Fibroblast of mammary gland (primary cell): ENCODE data around the gene KCNA5.

ENCODE experiments used
- DNase-seq: peaks from one replicate; pipeline ENCODE4 v3.0.0-alpha.2; 2010; ENCODE audit warnings: low read depth
- H3K4me3 ChIP-seq: 2 replicates; pipeline ENCODE4 v1.5.1; 2011; ENCODE audit warnings: low read depth, mild to moderate bottlenecking, low read length, moderate library complexity; ENCODE audit not compliant: control insufficient read depth
- TF ChIP-seq, protein P1 (sequence below): conservative IDR thresholded peaks from 2 replicates; pipeline ENCODE4 v1.5.1; 2011; ENCODE audit warnings: low read depth, low read length, inconsistent platforms; ENCODE audit not compliant: control insufficient read depth, insufficient read depth

KCNA5 gene

DNA sequence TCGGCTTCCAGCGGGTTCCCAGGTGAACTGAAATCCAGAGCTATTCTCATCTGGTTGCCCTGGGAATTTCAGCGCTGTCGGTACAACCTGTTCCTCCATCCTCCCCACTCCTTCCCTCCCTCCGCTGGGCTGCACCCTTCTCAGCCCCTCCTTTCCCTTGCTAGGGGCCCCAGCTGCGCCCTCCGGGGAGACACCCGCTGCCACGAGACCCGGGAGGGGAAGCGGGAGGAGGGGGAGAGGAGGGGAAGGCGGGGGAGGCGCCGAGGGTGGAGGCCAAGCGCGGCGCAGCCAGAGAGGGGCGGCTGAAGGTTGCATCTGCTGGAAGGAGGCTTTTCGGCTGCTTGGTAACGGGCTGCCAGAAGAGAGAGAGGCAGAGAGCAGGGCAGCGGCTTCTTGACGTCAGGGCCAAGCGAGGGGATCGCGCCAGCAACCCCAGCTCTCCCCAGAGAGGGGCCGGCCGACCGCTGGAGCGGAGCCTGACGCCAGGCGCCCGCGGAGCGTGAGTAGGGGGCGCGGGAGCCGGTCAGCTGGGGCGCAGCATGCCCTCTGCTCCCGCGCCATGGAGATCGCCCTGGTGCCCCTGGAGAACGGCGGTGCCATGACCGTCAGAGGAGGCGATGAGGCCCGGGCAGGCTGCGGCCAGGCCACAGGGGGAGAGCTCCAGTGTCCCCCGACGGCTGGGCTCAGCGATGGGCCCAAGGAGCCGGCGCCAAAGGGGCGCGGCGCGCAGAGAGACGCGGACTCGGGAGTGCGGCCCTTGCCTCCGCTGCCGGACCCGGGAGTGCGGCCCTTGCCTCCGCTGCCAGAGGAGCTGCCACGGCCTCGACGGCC lies at the start of gene KCNA5:
KCNA5 (plus strand) TSS at position 291 of the 831 bp plus-strand sequence; CDS start at position 560, 269 bp downstream.
- DNase-seq, result no peak
- H3K4me3 ChIP-seq, result no peak within 1 kb of the TSS
- TF ChIP-seq, protein P1, sequence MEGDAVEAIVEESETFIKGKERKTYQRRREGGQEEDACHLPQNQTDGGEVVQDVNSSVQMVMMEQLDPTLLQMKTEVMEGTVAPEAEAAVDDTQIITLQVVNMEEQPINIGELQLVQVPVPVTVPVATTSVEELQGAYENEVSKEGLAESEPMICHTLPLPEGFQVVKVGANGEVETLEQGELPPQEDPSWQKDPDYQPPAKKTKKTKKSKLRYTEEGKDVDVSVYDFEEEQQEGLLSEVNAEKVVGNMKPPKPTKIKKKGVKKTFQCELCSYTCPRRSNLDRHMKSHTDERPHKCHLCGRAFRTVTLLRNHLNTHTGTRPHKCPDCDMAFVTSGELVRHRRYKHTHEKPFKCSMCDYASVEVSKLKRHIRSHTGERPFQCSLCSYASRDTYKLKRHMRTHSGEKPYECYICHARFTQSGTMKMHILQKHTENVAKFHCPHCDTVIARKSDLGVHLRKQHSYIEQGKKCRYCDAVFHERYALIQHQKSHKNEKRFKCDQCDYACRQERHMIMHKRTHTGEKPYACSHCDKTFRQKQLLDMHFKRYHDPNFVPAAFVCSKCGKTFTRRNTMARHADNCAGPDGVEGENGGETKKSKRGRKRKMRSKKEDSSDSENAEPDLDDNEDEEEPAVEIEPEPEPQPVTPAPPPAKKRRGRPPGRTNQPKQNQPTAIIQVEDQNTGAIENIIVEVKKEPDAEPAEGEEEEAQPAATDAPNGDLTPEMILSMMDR, result no peak

GRCh38 chr12:4994622-4995021 lies 49.1 kb upstream of the KCNA5 start:
- no peak for DNase-seq
- H3K4me3 ChIP-seq, result no peak overlapping the region
- TF ChIP-seq, protein P1, result no peak

DNA sequence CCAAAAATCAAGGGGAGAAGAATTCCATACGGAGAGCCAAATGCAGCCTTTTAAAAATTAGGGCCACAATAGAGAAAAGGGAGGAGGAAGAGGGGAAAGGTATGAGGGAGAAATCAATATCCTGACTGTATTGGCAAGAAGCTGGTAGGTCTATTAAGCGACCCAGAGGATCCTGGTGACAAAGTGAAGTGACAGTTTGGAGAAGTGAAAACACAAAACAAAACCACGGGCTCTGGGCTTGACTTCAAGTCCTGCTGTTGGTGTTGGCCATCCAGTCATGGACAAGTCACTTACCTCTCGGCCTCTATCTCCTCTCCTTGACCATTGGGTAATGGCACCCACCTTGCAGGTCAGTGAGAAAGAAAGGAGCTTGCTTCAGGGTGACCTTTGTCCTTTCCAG lies 47.0 kb upstream of the KCNA5 start:
- no peak for DNase-seq
- TF ChIP-seq, protein P1, result no peak

DNA sequence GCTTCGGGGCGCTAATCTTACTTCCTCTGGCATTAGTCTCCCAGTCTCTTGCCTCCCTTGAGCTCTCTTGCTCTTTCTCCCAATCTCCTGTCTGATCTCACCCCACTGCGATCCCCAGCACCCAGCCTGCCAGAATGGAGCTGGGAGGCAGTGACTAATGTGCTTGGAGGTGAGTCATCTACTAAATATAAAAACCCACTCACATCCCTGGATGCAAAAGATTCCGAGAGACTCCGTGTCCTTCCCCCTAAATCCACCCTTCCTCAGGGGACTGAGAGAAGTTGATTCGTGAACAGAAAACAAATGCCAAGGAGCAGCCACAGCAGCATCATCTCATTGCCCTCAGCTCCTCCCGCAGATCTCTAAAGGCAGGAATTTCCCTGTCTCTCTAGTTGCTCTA lies 45.7 kb upstream of the KCNA5 start:
- peak; percentile 95 for DNase-seq
- peak overlapping the region; percentile 2 for H3K4me3 ChIP-seq
- TF ChIP-seq, protein P1, result no peak

More for the DNA sequence above, 47.0 kb upstream of the KCNA5 start:
- no peak overlapping the region for H3K4me3 ChIP-seq

DNA sequence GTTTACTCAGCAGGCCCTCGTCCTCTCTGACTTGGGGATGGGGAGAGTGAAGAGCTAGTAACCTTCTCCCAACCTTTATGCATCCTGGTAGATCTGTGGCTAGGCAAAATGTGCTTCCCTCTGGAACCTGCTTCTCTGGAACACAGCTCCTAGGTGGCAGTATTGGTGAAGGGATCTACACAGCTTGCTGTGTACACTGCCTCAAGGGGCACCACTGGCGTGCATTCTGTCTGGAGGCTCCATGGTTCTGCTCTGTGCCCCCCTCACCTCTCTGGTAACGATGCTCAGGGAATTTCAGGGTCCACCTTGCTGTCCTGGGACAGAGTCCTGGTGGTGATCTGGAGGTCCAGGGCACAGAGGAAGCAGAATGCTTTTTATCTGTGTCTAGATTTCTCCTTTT lies 43.5 kb upstream of the KCNA5 start:
- TF ChIP-seq, protein P1, result peak; percentile 12

DNA sequence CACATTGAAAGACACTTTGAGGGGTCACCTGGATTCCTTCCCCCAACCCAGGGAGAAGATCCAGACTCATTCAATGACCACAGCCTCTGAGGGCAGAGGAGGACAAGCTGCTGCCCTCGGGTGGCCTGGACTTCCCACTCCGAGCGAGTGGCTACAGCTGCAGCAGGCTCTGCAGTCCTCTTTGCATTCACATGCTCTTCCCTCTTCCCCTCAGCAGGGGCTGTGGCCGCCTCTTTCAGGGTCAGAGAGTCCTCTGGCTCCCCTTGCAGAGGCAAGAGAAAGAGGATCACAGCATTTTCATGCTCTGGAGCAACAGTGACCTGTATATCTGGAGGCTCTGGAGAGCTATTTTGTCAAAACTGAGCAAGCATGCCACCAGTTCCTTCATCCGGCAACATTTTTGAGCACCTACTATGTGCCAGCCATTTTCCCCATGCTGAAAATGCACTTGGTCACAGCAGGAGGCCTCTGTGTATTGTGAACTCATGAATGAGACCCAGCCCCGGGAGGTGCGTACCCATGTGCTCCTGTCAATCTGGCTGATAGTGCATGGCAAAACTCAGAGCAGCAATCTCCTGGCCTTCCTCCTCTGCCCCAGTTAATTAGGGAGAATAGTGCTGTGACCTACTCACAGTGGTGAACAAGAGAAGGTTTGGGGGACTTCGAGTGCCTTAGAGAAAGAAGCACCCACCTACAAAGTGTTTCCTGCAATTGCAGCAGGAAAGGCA lies 42.9 kb upstream of the KCNA5 start:
- TF ChIP-seq, protein P1, result no peak
- no peak for DNase-seq
- H3K4me3 ChIP-seq, result no peak overlapping the region

More for the DNA sequence above, 43.5 kb upstream of the KCNA5 start:
- H3K4me3 ChIP-seq, result no peak overlapping the region
- no peak for DNase-seq
